Fibroblast of villous mesenchyme (primary cell): ENCODE data around the gene KLHL20. TPM values are rescaled to one million over a fixed set of nuclear protein-coding genes. Genes with fewer than 3 reads are reported as not detected.
"Not testable (repeated sequence)": the region's sequence is repeated elsewhere in the genome, so short reads cannot be mapped to it uniquely, and the experiment has no call there.

ENCODE experiments used
- DNase-seq: peaks from one replicate; pipeline ENCODE4 v3.0.0-alpha.2; 2010; ENCODE audit warnings: low read depth
- H3K4me3 ChIP-seq: 2 replicates; pipeline ENCODE4 v1.5.1; 2011; ENCODE audit warnings: low read depth, mild to moderate bottlenecking, low read length
- CTCF ChIP-seq: IDR thresholded peaks from 2 replicates; pipeline ENCODE4 v1.5.1; 2012; ENCODE audit warnings: low read depth, mild to moderate bottlenecking, low read length; ENCODE audit not compliant: insufficient read depth
- total RNA-seq: library from RNA; depleted of rRNA; stranded (reverse); fragments of >200 nt; gene quantifications from 2 replicates; pipeline ENCODE4 v1.2.3, GENCODE V29; 2012

KLHL20 gene
- total RNA-seq: 20.9 and 33.2 TPM in 2 replicates

GRCh38 chr1:173714759-173715537, at the start of gene KLHL20:
KLHL20 (plus strand) TSS chr1:173714981; CDS start chr1:173716044, 1,063 bp downstream.
- no peak for TF ChIP-seq CTCF
- peak within 1 kb of the TSS; percentile 90 for H3K4me3 ChIP-seq
- DNase-seq: peak; percentile 92

- TF ChIP-seq CTCF: no peak
- no peak for DNase-seq
- no peak overlapping the region for H3K4me3 ChIP-seq
Observed at GRCh38 chr1:173666646-173667045, 48.1 kb upstream of the KLHL20 start.

- TF ChIP-seq CTCF: no peak
- DNase-seq: peak; percentile 14
- H3K4me3 ChIP-seq: peak within 1 kb of the TSS; percentile 24
Observed at GRCh38 chr1:173669491-173669941, 45.3 kb upstream of the KLHL20 start, which contains the start of gene ANKRD45. ANKRD45 (minus strand) TSS chr1:173669851; CDS start chr1:173659418, 10,433 bp downstream.

- not testable (repeated sequence) for DNase-seq, H3K4me3 ChIP-seq
Observed at GRCh38 chr1:173674496-173674895, 40.3 kb upstream of the KLHL20 start.

GRCh38 chr1:173680152-173680551, 34.6 kb upstream of the KLHL20 start:
- not testable (repeated sequence) for DNase-seq, H3K4me3 ChIP-seq

- no peak for TF ChIP-seq CTCF
- no peak overlapping the region for H3K4me3 ChIP-seq
- peak; percentile 58 for DNase-seq
Observed at GRCh38 chr1:173682184-173682583, 32.6 kb upstream of the KLHL20 start.

- not testable (repeated sequence) for H3K4me3 ChIP-seq, DNase-seq
Observed at GRCh38 chr1:173683838-173684237, 30.9 kb upstream of the KLHL20 start.

- H3K4me3 ChIP-seq, DNase-seq: not testable (repeated sequence)
Observed at GRCh38 chr1:173685121-173685520, 29.7 kb upstream of the KLHL20 start.

- no peak overlapping the region for H3K4me3 ChIP-seq
- TF ChIP-seq CTCF: no peak
Observed at GRCh38 chr1:173688300-173688699, 26.5 kb upstream of the KLHL20 start.

More at GRCh38 chr1:173688300-173688699, 26.5 kb upstream of the KLHL20 start:
- no peak for DNase-seq
